ENCODE measurements around the gene MEAK7. TPM values are rescaled to one million over a fixed set of nuclear protein-coding genes. Genes with fewer than 3 reads are reported as not detected.
A peak's percentile ranks its signal among the peaks of the same experiment; 100 is the strongest.

The MEAK7 gene, protein sequence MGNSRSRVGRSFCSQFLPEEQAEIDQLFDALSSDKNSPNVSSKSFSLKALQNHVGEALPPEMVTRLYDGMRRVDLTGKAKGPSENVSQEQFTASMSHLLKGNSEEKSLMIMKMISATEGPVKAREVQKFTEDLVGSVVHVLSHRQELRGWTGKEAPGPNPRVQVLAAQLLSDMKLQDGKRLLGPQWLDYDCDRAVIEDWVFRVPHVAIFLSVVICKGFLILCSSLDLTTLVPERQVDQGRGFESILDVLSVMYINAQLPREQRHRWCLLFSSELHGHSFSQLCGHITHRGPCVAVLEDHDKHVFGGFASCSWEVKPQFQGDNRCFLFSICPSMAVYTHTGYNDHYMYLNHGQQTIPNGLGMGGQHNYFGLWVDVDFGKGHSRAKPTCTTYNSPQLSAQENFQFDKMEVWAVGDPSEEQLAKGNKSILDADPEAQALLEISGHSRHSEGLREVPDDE
- 5.3 TPM for total RNA-seq
- long read RNA-seq, full-length matches to known transcripts: 4 of 11 reads
- long read RNA-seq, partial matches to known transcripts: 2 of 11 reads
- long read RNA-seq, other reads (novel, unspliced or antisense): 5 of 11 reads

DNA sequence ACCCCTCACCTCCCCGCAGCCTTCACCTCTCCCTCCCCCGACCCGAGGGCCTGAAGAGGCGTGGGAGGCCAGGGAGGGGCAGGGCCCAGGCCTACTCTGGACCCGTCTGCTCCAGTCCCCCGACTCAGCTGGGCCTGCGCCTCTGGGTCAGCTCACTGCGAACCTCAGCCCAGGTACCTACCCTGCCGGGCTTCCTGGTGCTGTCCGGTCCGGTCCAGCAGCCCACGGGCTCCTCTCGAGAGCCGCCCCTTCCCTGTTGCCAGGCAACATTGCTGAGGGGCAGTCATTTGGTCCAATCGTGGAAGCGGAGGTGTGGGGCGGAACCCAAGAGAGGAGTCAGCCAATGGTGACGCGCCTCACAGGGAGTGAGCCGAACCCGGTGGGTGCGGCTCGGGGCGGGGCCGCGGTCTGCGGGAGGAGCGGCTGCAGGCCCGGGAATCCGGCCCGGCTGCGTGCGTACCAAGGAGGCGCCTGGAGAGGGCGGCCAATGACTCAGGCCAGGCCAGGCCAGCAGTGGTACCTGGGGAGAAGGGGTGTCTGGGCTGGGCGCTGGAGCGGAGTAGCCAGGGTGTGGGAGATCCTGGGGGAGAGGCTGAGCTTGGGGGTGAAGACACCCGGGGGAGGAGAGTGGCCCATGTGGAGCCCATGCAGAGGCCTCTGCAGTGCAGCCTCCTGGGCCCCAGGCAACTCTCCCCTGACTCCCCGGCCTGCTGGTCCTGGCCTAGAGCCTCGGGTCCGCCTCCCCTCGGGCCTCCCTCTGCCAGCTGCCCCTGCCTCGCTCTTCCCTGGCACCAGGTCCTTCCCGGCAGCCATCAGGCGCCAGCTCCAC lies at the start of gene MEAK7:
Gene MEAK7, minus strand, starts transcription at position 240 of the 829 bp plus-strand sequence. CDS start 6,573 bp downstream, outside the sequence.
- intact Hi-C loops (cut with micrococcal nuclease): loop anchor here (5.0 kb wide), 1 partner anchor 118 kb away; no protein-coding TSS in a partner anchor
- Histone ChIP-seq H3K27ac (replicated peaks) (peak within 1 kb of the TSS; percentile 89), H3K4me3 (peak within 1 kb of the TSS; percentile 90), H3K36me3 (no peaks in the 10 kb centered on the region), H3K27me3 (ENCODE audit: low read depth) (no peaks in the 10 kb centered on the region), H3K4me1 (peaks cover 30% of the 10 kb centered on the region), H3K9me3 (replicated peaks) (no peaks in the 10 kb centered on the region)
- DNase-seq: peak; percentile 99
- TF ChIP-seq, protein P1, sequence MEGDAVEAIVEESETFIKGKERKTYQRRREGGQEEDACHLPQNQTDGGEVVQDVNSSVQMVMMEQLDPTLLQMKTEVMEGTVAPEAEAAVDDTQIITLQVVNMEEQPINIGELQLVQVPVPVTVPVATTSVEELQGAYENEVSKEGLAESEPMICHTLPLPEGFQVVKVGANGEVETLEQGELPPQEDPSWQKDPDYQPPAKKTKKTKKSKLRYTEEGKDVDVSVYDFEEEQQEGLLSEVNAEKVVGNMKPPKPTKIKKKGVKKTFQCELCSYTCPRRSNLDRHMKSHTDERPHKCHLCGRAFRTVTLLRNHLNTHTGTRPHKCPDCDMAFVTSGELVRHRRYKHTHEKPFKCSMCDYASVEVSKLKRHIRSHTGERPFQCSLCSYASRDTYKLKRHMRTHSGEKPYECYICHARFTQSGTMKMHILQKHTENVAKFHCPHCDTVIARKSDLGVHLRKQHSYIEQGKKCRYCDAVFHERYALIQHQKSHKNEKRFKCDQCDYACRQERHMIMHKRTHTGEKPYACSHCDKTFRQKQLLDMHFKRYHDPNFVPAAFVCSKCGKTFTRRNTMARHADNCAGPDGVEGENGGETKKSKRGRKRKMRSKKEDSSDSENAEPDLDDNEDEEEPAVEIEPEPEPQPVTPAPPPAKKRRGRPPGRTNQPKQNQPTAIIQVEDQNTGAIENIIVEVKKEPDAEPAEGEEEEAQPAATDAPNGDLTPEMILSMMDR (IDR thresholded peaks at IDR 0.05; ENCODE audit: borderline replicate concordance): no peak

DNA sequence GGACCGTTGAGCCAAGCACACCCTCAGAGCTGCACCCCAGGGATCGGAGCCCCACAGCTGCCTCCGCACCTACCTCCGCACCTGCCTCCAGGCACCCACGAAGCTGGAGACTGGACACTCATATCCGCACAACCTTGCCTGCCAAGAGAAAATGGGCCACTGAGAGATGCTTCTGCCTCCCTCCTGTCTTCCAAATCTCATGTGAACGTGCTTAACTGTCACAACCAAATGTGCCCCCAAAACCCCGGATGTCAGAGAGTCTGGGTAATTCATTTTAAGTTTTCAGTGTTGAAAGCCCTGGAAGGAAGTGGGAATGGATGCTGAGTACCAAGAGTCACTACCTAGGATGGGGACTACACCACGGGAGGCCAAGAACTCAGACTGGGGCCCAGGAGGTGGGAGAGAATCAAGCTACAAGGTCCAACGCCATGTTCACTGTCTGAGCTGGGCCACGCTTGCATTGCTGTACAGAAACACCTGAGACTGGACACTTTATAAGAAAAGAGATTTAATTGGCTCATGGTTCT lies 49.5 kb upstream of the MEAK7 start:
- H3K27ac ChIP-seq (replicated peaks): no peak overlapping the region
- DNase-seq: no peak
- no peaks in the 10 kb centered on the region for H3K9me3 ChIP-seq (replicated peaks)
- no peaks in the 10 kb centered on the region for H3K36me3 ChIP-seq
- H3K27me3 ChIP-seq (ENCODE audit: low read depth): peaks cover 39% of the 10 kb centered on the region
- intact Hi-C loops (cut with micrococcal nuclease): no loop called here
- TF ChIP-seq, protein P1 (IDR thresholded peaks at IDR 0.05; ENCODE audit: borderline replicate concordance): no peak
- peaks cover 5% of the 10 kb centered on the region for H3K4me1 ChIP-seq
- no peak overlapping the region for H3K4me3 ChIP-seq

DNA sequence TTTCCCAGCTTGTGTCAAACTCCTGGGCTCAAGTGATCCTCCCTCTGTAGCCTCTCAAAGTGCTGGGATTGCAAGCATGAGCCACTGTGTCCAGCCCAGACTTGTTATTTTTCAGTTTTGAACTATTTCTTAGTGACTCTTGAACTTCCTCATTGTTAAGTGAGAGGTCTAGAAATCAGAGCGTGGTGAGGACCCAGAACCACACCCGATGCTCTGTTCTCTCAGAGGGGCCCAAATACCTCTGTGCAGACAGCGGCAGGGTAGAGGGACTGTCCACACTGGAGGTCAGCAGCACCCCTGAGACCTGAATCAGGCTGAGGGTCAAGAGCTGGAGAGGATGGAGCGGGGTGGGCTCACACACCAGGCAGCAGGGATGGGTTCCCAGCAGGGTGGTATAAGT lies 47.7 kb upstream of the MEAK7 start:
- TF ChIP-seq, protein P1 (IDR thresholded peaks at IDR 0.05; ENCODE audit: borderline replicate concordance): no peak
- no peak overlapping the region for H3K4me3 ChIP-seq
- H3K4me1 ChIP-seq: peaks cover 5% of the 10 kb centered on the region
- no peak for DNase-seq
- H3K27me3 ChIP-seq (ENCODE audit: low read depth): peaks cover 25% of the 10 kb centered on the region
- H3K36me3 ChIP-seq: no peaks in the 10 kb centered on the region
- no peaks in the 10 kb centered on the region for H3K9me3 ChIP-seq (replicated peaks)
- no peak overlapping the region for H3K27ac ChIP-seq (replicated peaks)
- intact Hi-C loops (cut with micrococcal nuclease): no loop called here

DNA sequence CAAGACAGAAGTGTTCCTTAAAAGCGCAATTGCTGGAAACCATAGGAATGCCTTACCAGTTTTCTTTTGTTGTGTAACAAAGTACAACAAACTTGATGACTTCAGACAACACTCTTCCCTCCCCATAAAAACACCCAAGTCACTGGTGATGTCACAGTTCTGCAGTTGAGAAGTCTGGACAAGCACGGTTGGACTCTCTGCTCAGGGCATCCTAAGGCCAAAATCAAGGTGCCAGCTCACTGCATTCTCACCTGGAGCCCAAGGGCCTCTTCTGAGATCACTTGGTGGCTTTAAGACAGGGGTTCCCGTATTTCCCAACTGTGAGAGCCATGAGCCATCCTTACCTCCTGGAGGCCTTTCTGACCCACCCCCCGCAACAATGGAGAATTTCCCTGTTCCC lies 45.6 kb upstream of the MEAK7 start:
- no peak for DNase-seq
- Histone ChIP-seq H3K36me3 (no peaks in the 10 kb centered on the region), H3K9me3 (replicated peaks) (no peaks in the 10 kb centered on the region), H3K27me3 (ENCODE audit: low read depth) (peaks cover 26% of the 10 kb centered on the region), H3K4me3 (no peak overlapping the region), H3K27ac (replicated peaks) (no peak overlapping the region), H3K4me1 (peaks cover 5% of the 10 kb centered on the region)
- TF ChIP-seq, protein P1 (IDR thresholded peaks at IDR 0.05; ENCODE audit: borderline replicate concordance): no peak
- intact Hi-C loops (cut with micrococcal nuclease): no loop called here
